Hematopoietic multipotent progenitor cell (in vitro differentiated cells): ENCODE data around the gene PIEZO1. TPM values are rescaled to one million over a fixed set of nuclear protein-coding genes. Genes with fewer than 3 reads are reported as not detected.

Experiments
- DNase-seq, 3 donors: peaks; one replicate each; pipeline ENCODE4 v3.0.0-alpha.2; 2011 to 2015; ENCODE audit warnings: low read depth in 2 of 3, low spot score in 2 of 3
- total RNA-seq: library from RNA; depleted of rRNA; stranded (reverse); fragments of >200 nt; gene quantifications from one replicate; pipeline ENCODE4 v1.2.3, GENCODE V29; 2012

PIEZO1 gene
- total RNA-seq, 1 donor = 394 TPM

DNA sequence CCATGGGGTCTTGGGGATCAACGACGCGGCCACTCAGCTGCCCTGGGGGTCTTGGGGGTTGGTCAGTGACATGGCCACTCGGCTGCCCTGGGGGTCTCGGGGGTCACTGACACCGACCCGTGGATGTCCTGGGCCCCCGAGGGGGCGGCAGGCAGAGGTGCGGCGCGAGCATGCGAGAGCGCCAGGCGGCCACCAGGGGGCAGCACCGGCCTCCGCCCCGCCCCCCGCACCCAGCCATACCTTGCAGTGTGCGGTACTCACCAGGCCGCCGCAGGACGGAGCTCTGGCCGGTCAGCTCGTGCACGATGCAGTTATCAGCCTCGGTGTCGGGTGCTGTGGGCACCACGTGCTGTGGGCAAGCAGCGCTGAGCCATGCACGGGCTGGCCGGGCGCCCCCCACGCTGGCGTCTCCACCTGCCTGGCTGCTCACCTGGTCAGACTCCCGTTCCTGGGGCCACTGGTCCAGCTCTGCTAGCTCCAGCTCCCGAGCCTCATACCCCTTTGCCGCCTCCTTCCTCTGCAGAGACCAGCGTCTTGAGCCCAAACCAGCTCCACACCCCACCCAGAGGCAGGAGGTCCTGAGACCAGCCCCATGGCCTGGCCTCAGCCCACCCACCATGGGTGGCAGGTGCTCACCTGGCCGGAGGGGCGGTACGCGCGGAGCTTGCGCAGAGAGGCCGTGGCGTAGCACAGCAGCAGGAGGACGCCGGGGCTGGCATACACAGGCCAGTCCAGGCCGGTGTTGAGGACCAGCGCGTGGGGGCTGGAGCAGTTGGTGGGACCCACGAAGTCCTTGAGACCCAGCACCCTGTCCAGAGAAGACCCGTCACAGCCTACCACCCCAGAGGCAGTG lies 47.5 kb downstream of the PIEZO1 start:
- peak; percentile 68 to 84 (median 70) for DNase-seq

DNA sequence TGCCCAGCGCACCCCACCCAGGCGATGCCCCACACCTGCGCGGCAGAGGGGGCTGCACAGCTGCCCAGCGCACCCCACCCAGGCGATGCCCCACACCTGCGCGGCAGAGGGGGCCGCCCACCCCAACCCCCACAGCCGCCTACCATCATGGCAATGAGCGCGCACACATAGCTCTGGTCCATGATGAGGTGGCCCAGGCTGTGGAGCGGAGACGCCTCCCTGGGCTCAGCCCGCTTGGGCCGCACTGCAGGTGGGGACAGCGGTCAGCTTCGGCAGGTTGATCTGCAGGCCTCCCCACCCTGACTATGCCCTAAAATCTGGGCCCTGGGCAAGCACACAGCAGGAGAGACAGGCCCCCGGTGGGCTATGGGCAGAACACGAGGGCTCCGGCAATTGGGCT lies 48.5 kb downstream of the PIEZO1 start:
- DNase-seq = no peak

- DNase-seq = no peak
Measured at GRCh38 chr16:88736088-88736487, 48.9 kb downstream of the PIEZO1 start.

DNA sequence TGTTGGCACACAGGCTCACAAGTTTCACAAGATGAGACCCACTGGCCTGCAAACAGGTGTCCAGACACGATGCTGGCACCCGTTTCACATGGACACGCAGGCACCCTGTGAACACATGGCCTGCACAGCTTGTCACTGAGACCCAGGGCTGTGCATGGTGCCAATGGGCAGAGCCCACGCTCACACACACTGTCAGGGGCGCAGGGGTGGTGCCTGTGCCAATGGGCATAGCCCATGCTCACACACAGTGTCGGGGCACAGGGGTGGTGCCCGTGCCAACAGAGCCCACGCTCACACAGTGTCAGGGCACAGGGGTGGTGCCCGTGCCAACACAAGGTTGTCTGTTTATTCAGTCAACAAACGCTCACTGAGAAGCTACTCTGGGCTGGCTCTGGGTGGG lies 49.4 kb downstream of the PIEZO1 start:
- no peak for DNase-seq

- no peak for DNase-seq
Measured at GRCh38 chr16:88735121-88735520, 49.9 kb downstream of the PIEZO1 start.

DNA sequence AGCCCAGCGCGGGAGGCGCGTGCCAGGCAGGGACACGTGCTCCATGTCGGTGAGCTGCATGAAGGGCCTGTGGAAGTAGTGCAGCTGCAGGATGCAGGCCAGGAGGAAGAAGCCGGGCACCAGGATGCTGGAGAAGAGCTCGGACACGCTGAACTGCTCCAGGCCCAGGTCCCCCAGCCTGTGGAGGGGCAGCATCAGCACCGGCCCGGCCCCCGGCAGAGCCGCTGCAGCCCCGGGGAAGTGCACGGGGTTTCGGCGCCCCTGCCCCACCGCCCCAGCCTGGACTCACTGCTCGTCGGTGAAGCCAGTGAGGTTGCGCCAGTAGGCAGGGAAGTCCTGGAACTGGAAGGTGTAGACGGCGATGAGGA lies 50.7 kb downstream of the PIEZO1 start:
- DNase-seq = no peak

GRCh38 chr16:88733630-88734360 lies 51.2 kb downstream of the PIEZO1 start:
- DNase-seq = no peak

DNA sequence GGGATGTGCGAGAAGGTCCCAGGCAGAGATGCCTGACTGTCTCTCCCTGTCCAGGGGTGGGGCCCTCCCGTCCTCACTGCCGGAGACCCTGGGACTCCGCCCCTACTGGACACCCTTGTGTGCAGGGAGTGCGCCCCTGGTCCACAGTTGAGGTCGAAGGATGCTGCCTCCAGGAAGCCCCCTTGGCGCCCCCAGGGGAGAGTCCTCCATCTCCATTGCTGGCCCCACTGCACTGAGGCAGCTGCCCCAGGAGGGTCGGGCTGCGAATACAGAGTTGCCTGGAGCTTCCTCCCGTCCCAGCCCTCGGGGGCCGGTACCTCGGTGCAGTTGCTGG lies 52.1 kb downstream of the PIEZO1 start:
- no peak for DNase-seq

DNA sequence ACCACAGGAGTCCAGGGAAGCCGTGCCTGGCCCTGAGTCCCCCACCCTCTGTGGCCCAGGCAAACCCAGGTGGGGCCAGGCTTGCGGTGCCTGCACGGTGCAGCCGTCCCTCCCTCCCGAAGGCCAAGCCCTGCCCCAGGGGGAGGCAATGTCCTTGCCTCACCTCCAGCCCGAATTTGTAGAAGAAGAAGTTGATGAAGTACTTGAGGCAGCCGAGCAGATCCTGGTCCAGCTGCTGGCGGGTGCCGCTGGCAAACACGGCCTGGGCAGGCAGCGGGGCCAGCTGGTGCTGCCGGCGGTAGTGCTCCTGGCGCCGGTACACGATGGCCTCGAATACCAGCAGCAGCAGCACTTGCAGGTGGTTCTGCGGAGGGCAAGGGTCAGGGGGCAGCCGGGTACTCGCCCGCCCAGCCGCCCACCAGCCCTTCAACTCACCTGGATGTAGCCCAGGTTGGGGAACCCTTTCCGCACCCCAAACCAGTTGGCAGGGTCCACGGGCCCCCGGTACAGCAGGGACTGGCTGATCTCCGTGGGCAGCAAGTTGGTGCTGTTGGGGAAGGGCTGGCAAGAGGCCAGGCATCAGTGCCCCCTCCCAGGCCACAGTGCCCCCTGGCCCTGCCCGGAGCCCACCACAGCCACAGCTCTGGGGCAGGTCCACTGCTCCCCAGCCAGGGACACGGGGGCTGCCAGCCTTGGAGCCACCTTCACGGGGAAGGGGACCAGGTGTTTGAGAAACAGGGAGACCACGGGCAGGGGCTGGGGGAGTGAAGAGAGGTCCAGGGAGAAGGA lies 52.7 kb downstream of the PIEZO1 start:
- no peak for DNase-seq

DNA sequence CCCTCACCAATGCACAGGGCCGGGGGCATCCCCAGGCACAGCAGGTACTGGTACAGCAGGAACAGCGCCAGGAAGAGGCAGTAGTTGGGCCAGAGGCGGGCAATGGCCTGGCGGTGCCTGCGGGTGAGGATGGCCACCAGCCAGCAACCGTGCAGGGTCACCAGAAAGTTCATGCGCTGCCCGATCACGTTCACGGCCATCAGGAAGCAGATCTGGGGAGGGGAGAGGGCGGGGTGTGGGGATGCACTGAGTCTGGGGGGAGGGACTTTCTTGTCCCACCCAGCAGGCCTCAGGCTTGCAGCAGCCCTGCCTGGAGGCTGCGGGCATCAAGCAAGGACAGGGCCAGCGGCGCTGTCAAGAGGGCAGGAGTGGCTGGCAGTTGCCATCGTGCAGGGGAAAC lies 53.3 kb downstream of the PIEZO1 start:
- DNase-seq = no peak

DNA sequence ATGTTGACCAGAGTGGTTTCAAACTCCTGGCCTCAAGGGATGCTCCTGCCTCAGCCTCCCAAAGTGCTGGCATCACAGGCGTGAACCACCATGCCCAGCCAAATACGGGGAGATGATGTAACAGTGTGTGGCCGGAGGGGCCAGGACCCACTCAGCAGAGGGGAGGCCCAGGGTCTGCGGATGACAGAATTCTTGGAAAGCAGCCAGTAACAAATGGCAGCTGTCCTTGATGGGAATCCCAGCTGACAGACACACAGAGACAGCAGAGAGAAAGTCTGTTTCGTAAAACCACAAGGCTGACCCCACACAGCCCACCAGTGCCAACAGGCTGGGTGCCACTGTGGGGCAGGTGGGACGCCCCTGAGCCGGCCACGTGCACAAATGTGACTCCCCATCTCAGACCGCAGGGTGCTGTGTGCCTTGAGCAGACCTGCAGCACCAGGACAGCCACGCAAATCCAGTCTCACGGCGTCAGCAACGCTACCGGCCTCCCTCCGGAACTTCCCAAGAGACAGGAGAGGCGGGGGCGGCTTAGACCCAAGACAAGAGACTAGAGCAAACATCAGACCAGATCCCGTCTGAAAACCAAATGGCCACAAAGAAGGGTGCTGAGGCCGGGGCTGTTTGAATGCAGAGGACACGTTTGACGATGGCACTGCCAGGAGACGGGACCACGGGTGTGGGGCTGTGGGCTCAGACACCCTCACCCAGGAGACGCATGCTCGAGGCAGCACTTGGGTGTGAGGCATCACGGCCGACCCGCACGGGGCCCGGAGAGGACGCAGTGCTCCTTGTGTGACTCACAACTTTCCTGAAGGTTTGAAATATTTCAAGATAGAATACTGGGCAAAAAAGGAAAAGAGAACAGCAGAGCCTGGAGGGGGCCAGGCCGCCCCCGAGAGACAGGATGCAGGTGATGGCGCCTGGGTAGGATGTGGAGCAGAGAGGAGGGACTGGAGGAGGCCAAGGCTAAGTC lies 54.1 kb downstream of the PIEZO1 start:
- DNase-seq = no peak

DNA sequence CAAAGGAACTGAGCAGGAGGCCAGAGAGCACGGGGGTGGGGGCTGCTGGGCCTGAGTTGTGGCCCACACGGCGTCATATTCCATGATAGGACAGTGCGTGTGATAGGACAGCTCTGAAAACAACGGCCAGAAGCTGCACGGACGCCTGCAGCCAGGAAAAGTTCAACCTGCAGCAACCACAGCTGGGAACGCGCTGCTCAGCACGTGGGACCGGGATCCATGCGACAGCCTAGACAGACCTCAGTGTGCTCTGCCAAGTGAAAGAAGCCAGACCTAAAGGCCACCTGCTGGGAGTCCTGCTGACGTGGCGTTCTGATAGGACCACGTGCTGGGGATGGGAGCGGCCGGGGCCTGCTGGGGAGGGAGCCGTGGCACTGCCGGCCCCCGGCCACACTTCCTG lies 57.1 kb downstream of the PIEZO1 start:
- DNase-seq = no peak

- no peak for DNase-seq
Measured at GRCh38 chr16:88726981-88727380, 58.0 kb downstream of the PIEZO1 start.

DNA sequence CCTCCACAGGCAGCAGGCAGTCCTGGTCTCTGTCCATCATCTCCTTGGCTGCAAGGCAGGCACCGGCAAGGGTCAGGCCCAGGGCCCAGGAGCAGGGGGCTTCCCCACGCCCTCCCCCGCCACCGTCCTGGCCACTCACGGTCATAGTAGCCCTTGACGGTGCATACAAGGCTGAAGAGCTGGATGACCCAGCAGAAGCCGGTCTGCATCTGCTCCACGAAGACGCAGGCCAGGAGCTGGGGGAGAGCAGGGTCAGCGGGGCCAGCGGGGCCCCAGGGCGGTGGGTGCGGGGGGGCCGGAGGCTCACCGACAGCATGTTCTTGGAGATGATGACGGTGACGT lies 58.6 kb downstream of the PIEZO1 start:
- DNase-seq = no peak

DNA sequence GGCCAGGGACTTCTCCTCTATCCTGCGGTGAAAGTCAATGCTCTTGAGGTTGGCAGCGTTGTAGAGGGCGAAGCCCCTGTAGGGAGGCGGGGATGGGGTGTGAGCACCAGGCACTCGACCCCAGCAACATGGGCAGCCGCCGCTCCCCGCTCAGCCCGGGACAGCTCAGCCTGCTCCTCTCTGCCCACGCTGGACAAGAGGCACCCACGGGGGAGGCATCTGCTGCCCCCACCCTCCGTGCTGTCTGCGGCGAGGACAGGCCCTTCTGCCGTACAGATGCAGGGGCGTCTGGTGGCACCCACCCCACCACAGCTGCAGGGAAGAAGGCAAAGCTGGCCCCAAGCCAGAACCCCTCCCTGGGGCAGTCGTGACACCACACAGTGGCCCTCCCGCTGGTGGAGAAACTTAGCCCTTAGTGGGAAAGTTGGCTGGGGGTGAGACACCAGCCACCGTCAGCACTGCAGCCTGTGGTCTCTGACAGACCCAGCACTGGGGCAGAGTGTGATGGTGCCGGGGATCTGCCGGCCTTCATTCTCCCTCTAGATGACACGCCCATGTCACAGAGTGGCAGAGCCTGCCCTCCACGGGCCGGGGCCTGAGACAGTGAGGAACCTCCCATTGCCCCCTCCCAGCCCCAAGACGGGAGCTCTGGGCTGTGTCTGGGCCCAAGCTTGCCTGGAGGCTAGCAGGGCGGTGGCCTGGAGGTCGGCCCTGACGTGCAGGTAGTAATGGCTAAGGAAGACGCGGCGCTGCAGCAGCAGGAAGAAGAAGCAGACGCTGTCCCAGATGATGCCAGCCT lies 59.2 kb downstream of the PIEZO1 start:
- no peak for DNase-seq

GRCh38 chr16:88724855-88725555 lies 60.0 kb downstream of the PIEZO1 start:
- no peak for DNase-seq

DNA sequence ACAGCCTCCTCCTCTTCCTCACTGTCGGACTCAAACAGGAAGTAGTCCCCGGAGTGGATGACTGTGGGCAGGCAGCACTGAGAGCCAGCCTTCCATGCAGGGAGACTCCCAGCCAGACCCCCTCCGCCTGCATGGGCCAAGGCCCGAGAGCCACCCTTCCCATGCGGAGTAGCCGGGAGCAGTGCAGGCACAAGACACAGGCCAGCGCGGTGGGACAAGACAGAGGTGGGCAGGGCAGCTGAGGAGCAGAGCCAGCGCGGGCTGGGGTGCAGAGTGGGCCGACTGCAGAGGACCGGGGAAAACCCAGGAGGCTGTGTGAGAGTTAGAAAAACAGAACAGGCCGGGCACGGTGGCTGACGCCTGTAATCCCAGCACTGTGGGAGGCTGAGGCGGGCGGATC lies 61.1 kb downstream of the PIEZO1 start:
- no peak for DNase-seq

GRCh38 chr16:88723507-88723887 lies 61.5 kb downstream of the PIEZO1 start:
- DNase-seq = no peak
